Esophagus muscularis mucosa (tissue), 4 donors: Measurements from ENCODE around the gene GPR156. TPM values are rescaled to one million over a fixed set of nuclear protein-coding genes. Genes with fewer than 3 reads are reported as not detected.
"Not testable (repeated sequence)": the region's sequence is repeated elsewhere in the genome, so short reads cannot be mapped to it uniquely, and the experiment has no call there.

Experiments
- DNase-seq: peaks from one replicate; pipeline ENCODE4 v3.0.0-alpha.2; 2017; ENCODE audit errors: extremely low spot score
- H3K27ac ChIP-seq, 4 donors: fragments of 200-600 bp; sonication (generic); replicated peaks in 1 of 4; 1 replicate in 3 of 4; 2 replicates in 1 of 4; pipeline ENCODE4 v1.5.1; 2016 to 2019; ENCODE audit warnings: mild to moderate bottlenecking in 1 of 4
- H3K27me3 ChIP-seq, 4 donors: fragments of 200-600 bp; sonication (generic); one replicate each; pipeline versions ENCODE4 v1.5.1 to v1.6.0; 2016 to 2019
- H3K36me3 ChIP-seq, 4 donors: fragments of 200-600 bp; sonication (generic); one replicate each; pipeline ENCODE4 v1.5.1; 2016 to 2019
- H3K4me1 ChIP-seq, 4 donors: fragments of 200-600 bp; sonication (generic); one replicate each; pipeline ENCODE4 v1.5.1; 2016 to 2019
- H3K4me3 ChIP-seq, 4 donors: fragments of 200-600 bp; sonication (generic); 1 replicate in 2 of 4; 2 replicates in 2 of 4; pipeline ENCODE4 v1.5.1; 2016 to 2019; ENCODE audit warnings: mild to moderate bottlenecking in 4 of 4, moderate library complexity in 1 of 4
- H3K9me3 ChIP-seq, 4 donors: fragments of 200-600 bp; sonication (generic); 1 replicate in 3 of 4; 2 replicates in 1 of 4; pipeline ENCODE4 v1.5.1; 2016 to 2019
- EP300 ChIP-seq: sonication (generic); formaldehyde crosslinking; IDR thresholded peaks from one replicate; pipeline ENCODE4 v1.6.1; 2017; ENCODE audit warnings: antibody characterized with exemption
- POLR2A ChIP-seq: fragments of 450-650 bp; IDR thresholded peaks from one replicate; pipeline ENCODE4 v1.6.1; 2017; ENCODE audit warnings: antibody characterized with exemption, moderate library complexity, mild to moderate bottlenecking, low read depth
- POLR2AphosphoS5 ChIP-seq, 2 donors: sonication (generic); formaldehyde crosslinking; IDR thresholded peaks; one replicate each; pipeline ENCODE4 v1.6.1; 2017; ENCODE audit warnings: antibody characterized with exemption in 2 of 2
- WGBS: methylation state at CpG from one replicate; pipeline ENCODE4 v1.1.5; 2018; 5-methylcytosine and 5-hydroxymethylcytosine counted together
- intact Hi-C: fragments of 100-400 bp; cut with DNase I; formaldehyde crosslinking; loops from one replicate; pipeline ENCODE4 v1.15.1; 2023
- total RNA-seq, 4 donors: library from RNA; depleted of rRNA; stranded (reverse); fragments of >200 nt; gene quantifications; one replicate each; pipeline versions ENCODE4 v1.1.0 to v1.2.1, GENCODE V29; 2016
- TF ChIP-seq, protein P1 (sequence below), 3 experiments: fragments of 200-600 bp in 2 of 3; fragments of 450-650 bp in 1 of 3; sonication (generic) in 2 of 3; IDR thresholded peaks; one replicate each; pipeline ENCODE4 v1.5.1; 2017 to 2019; ENCODE audit warnings: antibody characterized with exemption in 3 of 3, mild to moderate bottlenecking in 2 of 3, moderate library complexity in 1 of 3

The GPR156 gene
- total RNA-seq, 4 donors from 2014 or later, result 0.33 to 2.1 (median 0.60) TPM

DNA sequence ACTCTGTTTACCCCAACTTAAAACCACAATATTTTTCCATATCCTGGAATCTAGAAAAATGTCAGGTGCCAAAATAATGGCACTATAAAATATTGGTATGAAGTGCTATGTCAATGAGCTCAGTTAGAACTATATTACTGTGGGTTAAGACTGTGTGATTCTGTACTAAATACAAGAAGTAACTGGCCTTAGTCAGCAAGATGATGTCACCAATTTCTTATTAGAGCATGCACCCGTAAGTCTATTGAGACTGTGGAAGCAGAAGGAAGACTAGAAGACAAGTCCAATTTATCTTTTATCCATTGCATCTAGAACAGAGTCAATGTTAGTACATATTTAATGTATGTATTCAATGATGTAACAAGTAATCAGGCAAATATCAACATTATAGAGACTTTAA is 39.2 kb upstream of the GPR156 start:
- peaks cover 0 to 2% (median 0%) of the 10 kb centered on the region in 4 donors for H3K9me3 ChIP-seq
- peaks cover 3 to 37% (median 9%) of the 10 kb centered on the region in 4 donors for H3K36me3 ChIP-seq
- TF ChIP-seq POLR2AphosphoS5 (IDR thresholded peaks at IDR 0.05), result no peak
- no peak for TF ChIP-seq POLR2A
- TF ChIP-seq, protein P1, sequence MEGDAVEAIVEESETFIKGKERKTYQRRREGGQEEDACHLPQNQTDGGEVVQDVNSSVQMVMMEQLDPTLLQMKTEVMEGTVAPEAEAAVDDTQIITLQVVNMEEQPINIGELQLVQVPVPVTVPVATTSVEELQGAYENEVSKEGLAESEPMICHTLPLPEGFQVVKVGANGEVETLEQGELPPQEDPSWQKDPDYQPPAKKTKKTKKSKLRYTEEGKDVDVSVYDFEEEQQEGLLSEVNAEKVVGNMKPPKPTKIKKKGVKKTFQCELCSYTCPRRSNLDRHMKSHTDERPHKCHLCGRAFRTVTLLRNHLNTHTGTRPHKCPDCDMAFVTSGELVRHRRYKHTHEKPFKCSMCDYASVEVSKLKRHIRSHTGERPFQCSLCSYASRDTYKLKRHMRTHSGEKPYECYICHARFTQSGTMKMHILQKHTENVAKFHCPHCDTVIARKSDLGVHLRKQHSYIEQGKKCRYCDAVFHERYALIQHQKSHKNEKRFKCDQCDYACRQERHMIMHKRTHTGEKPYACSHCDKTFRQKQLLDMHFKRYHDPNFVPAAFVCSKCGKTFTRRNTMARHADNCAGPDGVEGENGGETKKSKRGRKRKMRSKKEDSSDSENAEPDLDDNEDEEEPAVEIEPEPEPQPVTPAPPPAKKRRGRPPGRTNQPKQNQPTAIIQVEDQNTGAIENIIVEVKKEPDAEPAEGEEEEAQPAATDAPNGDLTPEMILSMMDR (IDR thresholded peaks at IDR 0.05), result no peak
- no peaks in the 10 kb centered on the region for H3K27me3 ChIP-seq
- intact Hi-C loops, result no loop called here
- WGBS, result 38% methylated on average over 1 of the region's 1 CpG
- DNase-seq, result no peak
- no peak overlapping the region for H3K4me3 ChIP-seq
- no peaks in the 10 kb centered on the region for H3K4me1 ChIP-seq
- H3K27ac ChIP-seq, result no peak overlapping the region

DNA sequence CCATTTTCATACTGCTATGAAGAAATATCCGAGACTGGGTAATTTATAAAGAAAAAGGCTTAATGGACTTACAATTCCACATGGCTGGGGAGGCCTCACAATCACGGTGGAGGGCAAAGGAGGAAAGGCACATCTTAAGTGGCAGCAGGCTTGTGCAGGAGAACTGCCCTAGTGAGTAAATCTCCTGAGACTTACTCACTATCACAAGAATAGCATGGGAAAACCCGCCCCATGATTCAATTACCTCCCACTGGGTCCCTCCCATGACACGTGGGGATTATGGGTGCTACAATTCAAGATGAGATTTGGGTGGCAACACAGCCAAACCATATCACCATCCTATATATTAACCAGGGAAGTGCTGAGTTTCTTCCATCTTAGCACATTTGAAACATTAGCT is 38.7 kb upstream of the GPR156 start:
- H3K9me3 ChIP-seq, intact Hi-C loops, H3K27me3 ChIP-seq, H3K4me3 ChIP-seq, DNase-seq, H3K4me1 ChIP-seq, H3K27ac ChIP-seq: not testable (repeated sequence)
- H3K36me3 ChIP-seq, result peaks cover 0 to 32% (median 7%) of the 10 kb centered on the region in 4 donors
- 86% methylated on average over 4 of the region's 4 CpGs for WGBS

DNA sequence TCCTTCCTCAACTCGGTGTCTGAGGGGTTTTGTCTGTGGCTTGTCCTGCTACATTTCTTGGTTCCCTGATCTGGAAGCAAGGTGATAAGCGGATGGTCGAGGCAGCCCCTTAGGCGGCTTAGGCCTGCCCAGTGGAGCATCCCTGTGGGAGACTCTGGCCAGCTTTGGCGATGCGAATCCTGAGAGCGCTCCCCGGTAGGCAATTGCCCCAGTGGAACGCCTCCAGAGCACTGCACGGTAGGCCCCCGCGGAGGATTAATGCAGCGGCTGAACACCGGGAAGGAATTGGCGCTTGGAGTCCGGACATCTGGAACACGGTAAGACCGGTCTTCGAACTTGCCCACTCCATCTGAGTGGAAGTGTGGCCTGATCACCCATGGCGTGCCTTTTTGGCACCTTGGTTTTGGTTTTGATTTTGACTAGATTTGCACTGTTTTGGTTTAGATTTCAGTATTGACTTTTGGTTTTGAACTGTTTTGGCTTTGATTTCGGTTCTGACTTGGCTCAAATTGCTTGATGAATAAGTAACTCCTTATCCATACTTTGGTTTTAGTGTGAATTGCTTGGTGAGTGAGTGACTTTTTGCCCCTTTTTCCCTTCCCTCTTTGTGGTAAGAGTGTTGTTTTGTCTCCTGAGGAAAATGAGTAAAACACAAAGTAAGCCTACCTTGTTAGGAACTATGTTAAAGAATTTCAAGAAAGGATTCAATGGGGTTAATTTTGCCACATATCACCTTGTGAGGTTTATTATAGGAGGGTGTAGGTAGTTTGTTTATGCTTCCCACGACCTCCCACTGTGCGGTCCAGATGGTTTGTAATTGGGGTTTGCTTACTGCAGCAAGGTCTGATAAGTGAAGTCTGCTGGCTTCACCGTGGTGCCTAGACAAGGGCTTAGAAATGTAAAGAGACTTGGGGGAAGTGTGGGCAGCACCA is 27.1 kb upstream of the GPR156 start:
- WGBS, result 95% methylated on average over 24 of the region's 24 CpGs
- Histone ChIP-seq H3K4me3 (no peak overlapping the region), H3K9me3 (peaks cover 0 to 6% (median 0%) of the 10 kb centered on the region in 4 donors), H3K27me3 (peaks cover 0 to 5% (median 0%) of the 10 kb centered on the region in 4 donors), H3K27ac (no peak overlapping the region), H3K36me3 (no peaks in the 10 kb centered on the region), H3K4me1 (no peaks in the 10 kb centered on the region)
- TF ChIP-seq POLR2AphosphoS5 (IDR thresholded peaks at IDR 0.05), result no peak
- no peak for TF ChIP-seq EP300
- no peak for TF ChIP-seq POLR2A
- TF ChIP-seq, protein P1 (IDR thresholded peaks at IDR 0.05), result no peak
- intact Hi-C loops, result no loop called here
- DNase-seq, result no peak

DNA sequence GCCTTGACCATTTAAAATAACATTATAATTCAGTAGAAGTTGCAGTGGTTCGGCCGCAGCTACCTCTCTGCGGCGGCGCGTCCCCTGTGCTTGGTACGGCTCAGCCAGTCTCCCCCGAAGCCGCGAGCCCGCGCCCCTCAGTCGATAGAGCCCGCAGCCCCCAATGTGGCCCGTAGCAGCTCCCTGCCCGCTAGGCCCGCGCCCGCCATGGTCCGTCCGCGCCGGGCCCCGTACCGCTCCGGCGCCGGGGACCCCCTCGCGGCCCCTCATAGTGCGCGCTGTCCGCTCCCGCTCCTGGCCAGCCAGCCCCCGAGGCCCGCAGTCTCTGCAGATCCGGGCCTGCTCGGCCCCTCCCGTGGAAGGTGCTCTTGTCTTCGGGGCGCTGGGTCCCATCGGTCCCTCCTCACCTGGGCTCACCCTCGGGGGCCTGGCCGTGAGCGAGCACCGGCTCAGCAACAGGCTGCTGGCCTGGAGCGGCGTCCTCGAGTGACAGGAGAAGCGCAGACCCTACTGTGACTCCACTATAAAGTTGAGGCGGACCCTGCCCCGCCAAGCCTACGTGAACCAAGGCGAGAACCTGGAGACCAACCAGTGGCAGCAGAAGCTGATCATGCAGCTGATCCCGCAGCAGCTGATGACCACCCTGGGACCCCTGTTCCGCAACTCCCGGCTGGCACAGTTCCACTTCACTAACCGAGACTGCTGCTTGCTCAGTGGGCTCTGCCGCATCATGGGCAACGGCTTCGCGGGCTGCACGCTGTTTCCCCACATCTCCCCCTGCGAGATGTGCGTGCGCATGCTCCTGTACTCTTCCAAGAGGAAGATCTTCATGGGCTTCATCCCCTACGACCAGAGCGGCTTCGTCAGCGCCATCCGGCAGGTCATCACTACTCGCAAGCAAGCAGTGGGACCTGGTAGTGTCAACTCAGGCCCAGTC is 21.8 kb upstream of the GPR156 start:
- Histone ChIP-seq H3K4me1 (peaks cover 0 to 6% (median 2%) of the 10 kb centered on the region in 4 donors), H3K9me3 (no peaks in the 10 kb centered on the region), H3K27ac (no peak overlapping the region), H3K36me3 (no peaks in the 10 kb centered on the region), H3K27me3 (peaks cover 0 to 13% (median 0%) of the 10 kb centered on the region in 4 donors), H3K4me3 (no peak overlapping the region)
- DNase-seq, result no peak
- WGBS, result 58% methylated on average over 16 of the region's 72 CpGs
- TF ChIP-seq POLR2AphosphoS5 (IDR thresholded peaks at IDR 0.05), result no peak
- TF ChIP-seq, protein P1 (IDR thresholded peaks at IDR 0.05), result no peak
- TF ChIP-seq EP300, result no peak
- TF ChIP-seq POLR2A, result no peak
- intact Hi-C loops, result no loop called here

DNA sequence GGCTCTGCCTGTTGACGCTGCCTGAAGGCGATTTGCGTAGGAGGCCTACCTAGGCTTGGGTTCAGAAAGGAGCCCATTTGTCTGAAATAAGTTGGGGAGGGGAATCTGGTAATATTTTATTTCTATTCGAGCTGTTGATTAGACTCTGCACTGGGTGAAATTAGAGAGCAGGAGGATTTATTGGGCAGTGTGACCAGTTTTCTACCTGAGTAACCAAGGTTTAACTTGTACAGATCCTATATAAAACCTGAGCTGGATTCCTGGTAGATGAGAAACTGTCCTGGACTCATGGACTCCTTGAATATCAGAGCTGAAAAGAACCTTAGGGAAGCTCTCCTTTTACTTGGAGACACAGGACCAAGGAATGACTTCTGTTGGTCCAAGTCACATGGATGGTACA is 19.6 kb upstream of the GPR156 start:
- no peaks in the 10 kb centered on the region for H3K36me3 ChIP-seq
- WGBS, result 94% methylated on average over 4 of the region's 4 CpGs
- intact Hi-C loops, result no loop called here

More for the DNA sequence above, 19.6 kb upstream of the GPR156 start:
- H3K4me1 ChIP-seq, result peaks cover 0 to 6% (median 2%) of the 10 kb centered on the region in 4 donors
- peaks cover 0 to 13% (median 0%) of the 10 kb centered on the region in 4 donors for H3K27me3 ChIP-seq
- TF ChIP-seq, protein P1 (IDR thresholded peaks at IDR 0.05), result no peak
- no peaks in the 10 kb centered on the region for H3K9me3 ChIP-seq
- no peak overlapping the region for H3K27ac ChIP-seq
- H3K4me3 ChIP-seq, result no peak overlapping the region
- no peak for DNase-seq
